GM18526 (cell line): ENCODE results near the gene SORCS3.

Source experiments
- POLR2A ChIP-seq: IDR thresholded peaks from 3 replicates; pipeline ENCODE4 v1.6.1; 2011; ENCODE audit not compliant: insufficient read length; ENCODE audit errors: extremely low read depth

Gene SORCS3

GRCh38 chr10:105291571-105291970, 650.5 kb downstream of the SORCS3 start:
- TF ChIP-seq POLR2A, result no peak

- no peak for TF ChIP-seq POLR2A
Measured at GRCh38 chr10:105292236-105292635, 651.1 kb downstream of the SORCS3 start.
